Measurements from ENCODE around the gene CECR2.

DNA sequence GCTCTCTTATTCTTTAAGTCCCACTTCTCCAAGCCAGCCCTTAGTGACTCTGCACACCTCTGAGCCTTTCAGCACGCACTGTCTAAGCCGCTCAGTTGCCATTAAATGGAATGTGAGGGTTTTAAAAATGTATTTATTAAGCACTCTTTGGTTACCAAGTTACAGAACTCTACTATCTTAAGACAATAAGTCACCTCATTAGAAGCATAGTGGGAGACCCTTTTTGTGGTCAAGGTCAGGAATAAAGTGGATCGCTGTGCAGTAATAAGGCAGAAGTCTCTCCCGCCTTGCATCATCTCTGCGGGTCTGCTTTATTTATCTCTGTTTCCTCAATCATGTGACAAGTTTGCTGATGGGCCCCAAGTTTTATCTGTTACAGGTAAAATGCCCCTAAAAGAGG is 205.9 kb downstream of the CECR2 start:
- TF ChIP-seq, protein P1, sequence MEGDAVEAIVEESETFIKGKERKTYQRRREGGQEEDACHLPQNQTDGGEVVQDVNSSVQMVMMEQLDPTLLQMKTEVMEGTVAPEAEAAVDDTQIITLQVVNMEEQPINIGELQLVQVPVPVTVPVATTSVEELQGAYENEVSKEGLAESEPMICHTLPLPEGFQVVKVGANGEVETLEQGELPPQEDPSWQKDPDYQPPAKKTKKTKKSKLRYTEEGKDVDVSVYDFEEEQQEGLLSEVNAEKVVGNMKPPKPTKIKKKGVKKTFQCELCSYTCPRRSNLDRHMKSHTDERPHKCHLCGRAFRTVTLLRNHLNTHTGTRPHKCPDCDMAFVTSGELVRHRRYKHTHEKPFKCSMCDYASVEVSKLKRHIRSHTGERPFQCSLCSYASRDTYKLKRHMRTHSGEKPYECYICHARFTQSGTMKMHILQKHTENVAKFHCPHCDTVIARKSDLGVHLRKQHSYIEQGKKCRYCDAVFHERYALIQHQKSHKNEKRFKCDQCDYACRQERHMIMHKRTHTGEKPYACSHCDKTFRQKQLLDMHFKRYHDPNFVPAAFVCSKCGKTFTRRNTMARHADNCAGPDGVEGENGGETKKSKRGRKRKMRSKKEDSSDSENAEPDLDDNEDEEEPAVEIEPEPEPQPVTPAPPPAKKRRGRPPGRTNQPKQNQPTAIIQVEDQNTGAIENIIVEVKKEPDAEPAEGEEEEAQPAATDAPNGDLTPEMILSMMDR (IDR thresholded peaks at IDR 0.05) = no peak
- TF ChIP-seq POLR2A (IDR thresholded peaks at IDR 0.05) = no peak
